T-helper 17 cell (primary cell): ENCODE results near the gene ADD2. TPM values are rescaled to one million over a fixed set of nuclear protein-coding genes. Genes with fewer than 3 reads are reported as not detected.

Experiments used
- ATAC-seq: fragments of 150-1000 bp; cut with Tn5 transposase; 2 replicates; pipeline ENCODE4 v1.10.0; 2021; ENCODE audit warnings: mild to moderate bottlenecking, moderate library complexity
- DNase-seq, 3 donors: peaks; one replicate each; pipeline versions ENCODE4 v3.0.0 to v3.0.0-alpha.2; 2020 to 2021
- H3K9me3 ChIP-seq: one replicate; pipeline ENCODE4 v1.7.0; 2013; ENCODE audit warnings: low read length, mild to moderate bottlenecking; ENCODE audit not compliant: control insufficient read depth, poor library complexity, severe bottlenecking
- H3K27ac Mint-ChIP-seq: one replicate; pipeline ENCODE4 v1.8.0; 2022; ENCODE audit warnings: mild to moderate bottlenecking, moderate library complexity, mixed read lengths
- H3K27me3 Mint-ChIP-seq: one replicate; pipeline ENCODE4 v1.8.0; 2022; ENCODE audit warnings: mixed read lengths
- H3K36me3 Mint-ChIP-seq: one replicate; pipeline ENCODE4 v1.8.0; 2022; ENCODE audit warnings: low read depth, mixed read lengths
- H3K4me1 Mint-ChIP-seq: one replicate; pipeline ENCODE4 v1.8.0; 2022; ENCODE audit warnings: mild to moderate bottlenecking, mixed read lengths
- H3K4me3 Mint-ChIP-seq: one replicate; pipeline ENCODE4 v1.8.0; 2022; ENCODE audit warnings: mild to moderate bottlenecking, moderate library complexity, mixed read lengths
- total RNA-seq, 4 donors: library from RNA in 2 of 4; stranded (reverse) in 2 of 4; gene quantifications; one replicate each; pipeline ENCODE4 v1.2.3 and lab custom pipeline; 2022 to 2026

ADD2 gene
- total RNA-seq, 2 donors from 2014 or later, result 0.34 to 1.3 TPM

DNA sequence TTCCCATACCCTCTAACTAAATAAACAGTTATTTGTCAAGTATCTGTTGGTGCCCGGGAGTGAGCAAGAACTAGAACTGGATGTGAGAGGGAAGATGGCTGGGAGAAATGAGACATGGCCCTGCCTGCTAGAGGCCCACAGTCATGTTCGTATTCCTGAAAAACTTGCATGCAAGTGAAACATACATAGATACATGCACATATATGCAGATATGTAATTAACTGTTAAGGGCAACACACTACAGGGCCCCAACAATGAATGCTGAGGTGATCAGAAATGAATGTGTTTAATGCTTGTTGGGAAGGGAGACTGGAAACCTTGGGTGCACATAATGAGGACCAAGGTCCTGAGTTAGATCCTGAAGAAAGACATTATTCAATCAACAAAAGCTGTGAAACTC, 49.8 kb downstream of the ADD2 start:
- no peak overlapping the region for H3K4me3 Mint-ChIP-seq
- H3K4me1 Mint-ChIP-seq, result peaks cover 4% of the 10 kb centered on the region
- H3K27ac Mint-ChIP-seq, result no peak overlapping the region
- peaks cover 3% of the 10 kb centered on the region for H3K36me3 Mint-ChIP-seq
- H3K27me3 Mint-ChIP-seq, result peaks cover 39% of the 10 kb centered on the region
- no peaks in the 10 kb centered on the region for H3K9me3 ChIP-seq
- no peak for DNase-seq
- no peak for ATAC-seq

- no peaks in the 10 kb centered on the region for H3K9me3 ChIP-seq
- no peak for ATAC-seq
- Mint-ChIP-seq H3K27me3 (peaks cover 39% of the 10 kb centered on the region), H3K4me3 (no peak overlapping the region), H3K27ac (no peak overlapping the region), H3K4me1 (peaks cover 4% of the 10 kb centered on the region), H3K36me3 (peaks cover 3% of the 10 kb centered on the region)
- DNase-seq, result no peak
Measured at GRCh38 chr2:70717431-70718038, 50.5 kb downstream of the ADD2 start.

GRCh38 chr2:70716951-70717350, 51.0 kb downstream of the ADD2 start:
- H3K27ac Mint-ChIP-seq, result no peak overlapping the region
- H3K27me3 Mint-ChIP-seq, result peaks cover 35% of the 10 kb centered on the region
- DNase-seq (no peak), ATAC-seq (no peak)
- H3K36me3 Mint-ChIP-seq, result peaks cover 3% of the 10 kb centered on the region
- peaks cover 4% of the 10 kb centered on the region for H3K4me1 Mint-ChIP-seq
- no peaks in the 10 kb centered on the region for H3K9me3 ChIP-seq
- H3K4me3 Mint-ChIP-seq, result no peak overlapping the region

DNA sequence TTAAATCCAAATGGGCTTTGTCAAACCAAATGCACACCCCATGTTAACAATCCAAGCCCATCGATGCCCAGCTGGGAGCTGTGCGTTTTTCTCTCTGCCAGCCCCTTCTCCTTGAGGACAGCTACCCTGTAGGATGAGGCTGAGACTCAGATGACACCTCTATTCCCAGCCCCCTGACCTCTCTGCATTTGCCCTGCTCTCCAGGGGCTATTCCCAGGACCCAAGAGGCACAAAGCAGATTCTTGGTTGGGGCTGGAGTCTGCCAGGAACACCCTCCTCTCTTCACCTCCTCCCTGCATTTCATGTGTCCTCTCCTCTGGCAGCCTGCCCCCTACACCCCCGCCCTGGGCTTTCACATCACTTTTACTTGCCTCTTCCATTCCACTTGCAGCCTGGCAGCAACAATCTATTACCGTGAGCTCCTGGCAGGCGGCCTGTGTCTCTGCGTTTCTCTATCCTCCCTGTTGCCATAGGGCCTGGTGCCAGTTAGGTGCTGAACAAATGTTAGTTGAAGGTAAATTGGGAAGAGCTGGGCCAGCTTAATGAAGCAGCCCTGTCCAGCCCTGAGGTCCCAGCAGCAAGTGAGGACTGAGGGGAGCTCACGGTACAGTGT, 51.8 kb downstream of the ADD2 start:
- peaks cover 28% of the 10 kb centered on the region for H3K27me3 Mint-ChIP-seq
- no peak for ATAC-seq
- H3K36me3 Mint-ChIP-seq, result peaks cover 3% of the 10 kb centered on the region
- H3K27ac Mint-ChIP-seq, result no peak overlapping the region
- H3K4me3 Mint-ChIP-seq, result no peak overlapping the region
- H3K4me1 Mint-ChIP-seq, result peaks cover 4% of the 10 kb centered on the region
- DNase-seq, result no peak
- H3K9me3 ChIP-seq, result no peaks in the 10 kb centered on the region

- Mint-ChIP-seq H3K27ac (no peak overlapping the region), H3K27me3 (peaks cover 27% of the 10 kb centered on the region), H3K4me1 (peaks cover 4% of the 10 kb centered on the region), H3K4me3 (no peak overlapping the region), H3K36me3 (peaks cover 3% of the 10 kb centered on the region)
- DNase-seq (no peak), ATAC-seq (no peak)
- no peaks in the 10 kb centered on the region for H3K9me3 ChIP-seq
Measured at GRCh38 chr2:70715071-70715985, 52.7 kb downstream of the ADD2 start.

GRCh38 chr2:70714141-70714905, 53.7 kb downstream of the ADD2 start:
- H3K27me3 Mint-ChIP-seq, result peaks cover 27% of the 10 kb centered on the region
- DNase-seq (no peak), ATAC-seq (no peak)
- peaks cover 3% of the 10 kb centered on the region for H3K36me3 Mint-ChIP-seq
- no peak overlapping the region for H3K27ac Mint-ChIP-seq
- H3K9me3 ChIP-seq, result no peaks in the 10 kb centered on the region
- H3K4me1 Mint-ChIP-seq, result peaks cover 4% of the 10 kb centered on the region
- H3K4me3 Mint-ChIP-seq, result no peak overlapping the region

GRCh38 chr2:70712916-70713315, 55.1 kb downstream of the ADD2 start:
- no peak overlapping the region for H3K4me3 Mint-ChIP-seq
- DNase-seq (no peak), ATAC-seq (no peak)
- H3K27ac Mint-ChIP-seq, result no peak overlapping the region
- H3K4me1 Mint-ChIP-seq, result peaks cover 4% of the 10 kb centered on the region
- H3K27me3 Mint-ChIP-seq, result peaks cover 27% of the 10 kb centered on the region
- H3K9me3 ChIP-seq, result no peaks in the 10 kb centered on the region
- peaks cover 3% of the 10 kb centered on the region for H3K36me3 Mint-ChIP-seq

- H3K9me3 ChIP-seq, result no peaks in the 10 kb centered on the region
- no peak overlapping the region for H3K4me3 Mint-ChIP-seq
- H3K36me3 Mint-ChIP-seq, result no peaks in the 10 kb centered on the region
- H3K4me1 Mint-ChIP-seq, result peaks cover under 1% of the 10 kb centered on the region
- H3K27ac Mint-ChIP-seq, result no peak overlapping the region
- ATAC-seq, result no peak
- peaks cover 10% of the 10 kb centered on the region for H3K27me3 Mint-ChIP-seq
- no peak for DNase-seq
Measured at GRCh38 chr2:70711191-70711590, 56.8 kb downstream of the ADD2 start.

DNA sequence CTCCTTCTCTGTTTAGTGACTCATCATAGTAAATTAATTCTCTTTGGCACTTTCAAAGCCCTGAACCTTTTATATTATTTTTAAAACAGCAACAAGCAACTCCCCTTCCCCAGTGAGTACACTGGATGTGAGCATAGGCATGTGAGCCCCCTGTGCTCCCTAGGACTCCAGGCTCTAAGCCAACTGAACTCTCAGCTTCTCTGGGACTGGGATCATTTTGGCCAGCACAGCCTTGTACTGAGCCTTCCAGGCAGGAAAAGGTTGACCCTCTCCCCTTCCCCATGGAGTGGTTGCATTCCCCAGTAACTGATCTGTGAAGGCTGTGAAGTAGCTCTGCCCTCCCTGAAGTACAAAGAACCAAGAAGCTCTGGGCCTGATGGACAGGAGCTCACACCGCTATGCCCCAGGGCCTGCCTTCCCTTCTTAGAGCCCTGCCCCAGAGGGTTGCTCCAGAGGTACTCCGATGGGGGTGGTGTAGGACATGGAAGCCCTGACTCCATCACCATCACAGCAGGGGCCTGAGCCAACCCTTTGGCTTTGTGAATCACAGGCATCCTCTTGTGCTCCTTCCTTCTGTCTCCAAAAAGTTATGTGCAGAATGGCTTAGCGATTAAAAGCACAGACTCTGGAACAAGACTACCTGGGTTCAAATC, 57.8 kb downstream of the ADD2 start:
- Mint-ChIP-seq H3K27me3 (peaks cover 5% of the 10 kb centered on the region), H3K27ac (no peak overlapping the region), H3K4me3 (no peak overlapping the region), H3K36me3 (no peaks in the 10 kb centered on the region), H3K4me1 (no peaks in the 10 kb centered on the region)
- DNase-seq (no peak), ATAC-seq (no peak)
- H3K9me3 ChIP-seq, result no peaks in the 10 kb centered on the region

DNA sequence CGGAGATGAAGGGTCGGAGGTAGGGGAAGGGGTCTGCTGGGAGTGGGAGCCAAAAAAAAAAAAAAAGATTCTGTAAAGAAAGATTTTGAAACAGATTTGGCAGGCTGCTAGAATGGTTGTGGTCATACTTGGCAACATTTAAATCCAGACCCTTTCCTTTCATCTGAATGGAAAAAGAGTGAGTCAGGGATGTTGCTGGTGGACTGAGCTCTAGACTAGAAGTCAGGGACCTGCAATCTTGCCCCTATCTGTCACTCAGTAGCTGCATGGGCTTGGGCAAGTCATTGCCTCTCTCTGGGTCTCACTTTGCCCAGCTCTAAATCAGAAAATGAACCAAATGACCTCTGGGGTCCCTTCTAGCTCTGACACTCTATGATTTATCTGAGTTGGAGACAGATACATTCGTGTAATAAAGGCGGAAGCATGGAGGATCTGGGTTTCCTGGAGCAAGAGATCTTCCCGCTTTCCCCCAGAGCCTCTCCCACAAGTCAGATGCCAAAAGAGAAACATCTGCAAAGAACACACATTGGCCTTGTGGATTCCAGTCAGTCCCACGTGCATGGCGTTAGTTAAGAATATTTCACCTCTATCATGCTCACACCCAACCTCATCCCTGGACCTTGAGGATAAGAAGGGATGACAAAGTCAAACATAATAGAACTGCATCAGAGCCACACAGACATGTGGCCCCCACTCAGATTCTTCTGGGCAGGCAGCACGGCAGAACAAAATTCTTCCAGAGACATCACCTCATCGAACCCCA, 58.5 kb downstream of the ADD2 start:
- H3K27me3 Mint-ChIP-seq, result no peaks in the 10 kb centered on the region
- H3K4me1 Mint-ChIP-seq, result no peaks in the 10 kb centered on the region
- DNase-seq (no peak), ATAC-seq (no peak)
- H3K27ac Mint-ChIP-seq, result no peak overlapping the region
- H3K36me3 Mint-ChIP-seq, result no peaks in the 10 kb centered on the region
- no peak overlapping the region for H3K4me3 Mint-ChIP-seq
- H3K9me3 ChIP-seq, result no peaks in the 10 kb centered on the region

GRCh38 chr2:70708376-70709199, 59.4 kb downstream of the ADD2 start:
- Mint-ChIP-seq H3K27ac (no peak overlapping the region), H3K4me1 (no peaks in the 10 kb centered on the region), H3K27me3 (no peaks in the 10 kb centered on the region), H3K4me3 (no peak overlapping the region), H3K36me3 (no peaks in the 10 kb centered on the region)
- ATAC-seq (no peak), DNase-seq (no peak)
- no peaks in the 10 kb centered on the region for H3K9me3 ChIP-seq
